ENCODE measurements around the gene AKIRIN1.
"Not testable (repeated sequence)": the region's sequence is repeated elsewhere in the genome, so short reads cannot be mapped to it uniquely, and the experiment has no call there.

Gene AKIRIN1

DNA sequence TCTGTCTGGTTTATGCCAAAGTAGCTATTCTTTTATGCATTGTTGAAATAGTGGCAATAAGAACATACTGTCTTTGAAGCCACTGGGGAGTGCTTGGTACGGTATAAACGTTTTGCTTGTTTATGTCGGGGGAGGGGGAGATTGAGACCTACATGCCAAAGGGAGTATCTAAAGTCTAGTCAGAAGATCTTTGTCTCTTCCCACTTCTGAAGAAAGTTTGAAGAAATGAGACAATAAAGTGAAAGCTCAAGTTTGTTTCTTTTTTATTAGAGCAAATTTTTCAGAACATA lies 6.8 kb downstream of the AKIRIN1 start:
- peak; percentile 28 for DNase-seq (ENCODE audit: low read depth)
- H3K27me3 ChIP-seq (replicated peaks; ENCODE audit: control insufficient read depth, insufficient read depth, low read length): no peaks in the 10 kb centered on the region
- H3K9ac ChIP-seq (ENCODE audit: low read length): peak overlapping the region; percentile 54
- H3K36me3 ChIP-seq (ENCODE audit: control insufficient read depth, insufficient read depth, low read length, severe bottlenecking): peaks cover 77% of the 10 kb centered on the region
- peak overlapping the region; percentile 61 for H3K4me3 ChIP-seq (ENCODE audit: low read length)
- H3K4me1 ChIP-seq (ENCODE audit: control insufficient read depth, insufficient read depth, low read length): peaks cover 50% of the 10 kb centered on the region
- H3K9me3 ChIP-seq (ENCODE audit: control insufficient read depth, low read length): no peaks in the 10 kb centered on the region

- H3K9me3 ChIP-seq (ENCODE audit: control insufficient read depth, low read length): no peaks in the 10 kb centered on the region
- DNase-seq (ENCODE audit: low read depth): no peak
- H3K36me3 ChIP-seq (ENCODE audit: control insufficient read depth, insufficient read depth, low read length, severe bottlenecking): peaks cover 84% of the 10 kb centered on the region
- H3K27me3 ChIP-seq (replicated peaks; ENCODE audit: control insufficient read depth, insufficient read depth, low read length): no peaks in the 10 kb centered on the region
- H3K4me3 ChIP-seq (ENCODE audit: low read length): no peak overlapping the region
- peaks cover 48% of the 10 kb centered on the region for H3K4me1 ChIP-seq (ENCODE audit: control insufficient read depth, insufficient read depth, low read length)
- no peak overlapping the region for H3K9ac ChIP-seq (ENCODE audit: low read length)
Observed at GRCh38 chr1:39001516-39002421, 10.7 kb downstream of the AKIRIN1 start.

DNA sequence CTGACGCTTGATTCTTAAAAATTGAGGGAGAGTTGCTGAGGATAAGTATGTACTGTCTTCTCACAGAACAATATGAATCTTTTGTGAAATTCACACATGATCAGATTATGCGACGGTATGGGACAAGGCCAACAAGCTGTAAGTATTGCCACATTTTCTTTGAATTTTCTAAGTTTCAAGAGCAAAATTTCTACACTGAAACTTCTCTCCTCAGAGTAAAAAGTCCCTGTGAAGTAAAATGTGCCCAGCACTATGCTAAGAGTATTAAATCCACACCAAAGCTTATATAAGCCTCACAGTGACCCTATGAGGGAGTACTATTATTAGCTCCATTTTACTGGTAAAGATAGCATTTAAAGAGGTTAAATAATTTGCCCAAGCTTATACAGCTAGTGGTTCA lies 12.2 kb downstream of the AKIRIN1 start:
- H3K27me3 ChIP-seq (replicated peaks; ENCODE audit: control insufficient read depth, insufficient read depth, low read length): no peaks in the 10 kb centered on the region
- peak overlapping the region; percentile 82 for H3K9ac ChIP-seq (ENCODE audit: low read length)
- H3K36me3 ChIP-seq (ENCODE audit: control insufficient read depth, insufficient read depth, low read length, severe bottlenecking): peaks cover 89% of the 10 kb centered on the region
- H3K9me3 ChIP-seq (ENCODE audit: control insufficient read depth, low read length): no peaks in the 10 kb centered on the region
- peaks cover 35% of the 10 kb centered on the region for H3K4me1 ChIP-seq (ENCODE audit: control insufficient read depth, insufficient read depth, low read length)
- DNase-seq (ENCODE audit: low read depth): no peak
- H3K4me3 ChIP-seq (ENCODE audit: low read length): peak overlapping the region; percentile 21

GRCh38 chr1:39003794-39004193 lies 12.7 kb downstream of the AKIRIN1 start:
- H3K9me3 ChIP-seq (ENCODE audit: control insufficient read depth, low read length): no peaks in the 10 kb centered on the region
- H3K27me3 ChIP-seq (replicated peaks; ENCODE audit: control insufficient read depth, insufficient read depth, low read length): no peaks in the 10 kb centered on the region
- H3K9ac ChIP-seq (ENCODE audit: low read length): peak overlapping the region; percentile 82
- peak; percentile 29 for DNase-seq (ENCODE audit: low read depth)
- H3K4me1 ChIP-seq (ENCODE audit: control insufficient read depth, insufficient read depth, low read length): peaks cover 38% of the 10 kb centered on the region
- H3K4me3 ChIP-seq (ENCODE audit: low read length): peak overlapping the region; percentile 21
- H3K36me3 ChIP-seq (ENCODE audit: control insufficient read depth, insufficient read depth, low read length, severe bottlenecking): peaks cover 88% of the 10 kb centered on the region

DNA sequence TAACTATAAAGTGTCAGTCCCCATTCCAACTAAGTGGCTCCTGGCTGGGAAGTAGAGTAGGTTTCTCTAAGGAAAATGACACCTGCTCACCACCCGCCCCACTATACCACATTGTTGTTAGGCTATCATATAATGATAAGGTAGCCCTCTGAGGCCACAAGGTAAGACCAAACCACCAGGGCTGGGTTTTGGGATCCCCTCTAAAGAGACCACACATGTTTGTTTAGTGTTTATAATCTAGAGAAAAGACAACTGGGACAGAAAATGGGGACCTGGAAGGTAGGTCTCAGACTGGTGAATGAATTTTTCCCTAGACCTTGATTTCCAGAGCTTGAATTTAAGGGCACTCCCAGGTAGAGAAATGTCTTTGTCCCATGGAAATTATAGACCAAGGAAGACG lies 15.2 kb downstream of the AKIRIN1 start:
- peaks cover 84% of the 10 kb centered on the region for H3K36me3 ChIP-seq (ENCODE audit: control insufficient read depth, insufficient read depth, low read length, severe bottlenecking)

DNA sequence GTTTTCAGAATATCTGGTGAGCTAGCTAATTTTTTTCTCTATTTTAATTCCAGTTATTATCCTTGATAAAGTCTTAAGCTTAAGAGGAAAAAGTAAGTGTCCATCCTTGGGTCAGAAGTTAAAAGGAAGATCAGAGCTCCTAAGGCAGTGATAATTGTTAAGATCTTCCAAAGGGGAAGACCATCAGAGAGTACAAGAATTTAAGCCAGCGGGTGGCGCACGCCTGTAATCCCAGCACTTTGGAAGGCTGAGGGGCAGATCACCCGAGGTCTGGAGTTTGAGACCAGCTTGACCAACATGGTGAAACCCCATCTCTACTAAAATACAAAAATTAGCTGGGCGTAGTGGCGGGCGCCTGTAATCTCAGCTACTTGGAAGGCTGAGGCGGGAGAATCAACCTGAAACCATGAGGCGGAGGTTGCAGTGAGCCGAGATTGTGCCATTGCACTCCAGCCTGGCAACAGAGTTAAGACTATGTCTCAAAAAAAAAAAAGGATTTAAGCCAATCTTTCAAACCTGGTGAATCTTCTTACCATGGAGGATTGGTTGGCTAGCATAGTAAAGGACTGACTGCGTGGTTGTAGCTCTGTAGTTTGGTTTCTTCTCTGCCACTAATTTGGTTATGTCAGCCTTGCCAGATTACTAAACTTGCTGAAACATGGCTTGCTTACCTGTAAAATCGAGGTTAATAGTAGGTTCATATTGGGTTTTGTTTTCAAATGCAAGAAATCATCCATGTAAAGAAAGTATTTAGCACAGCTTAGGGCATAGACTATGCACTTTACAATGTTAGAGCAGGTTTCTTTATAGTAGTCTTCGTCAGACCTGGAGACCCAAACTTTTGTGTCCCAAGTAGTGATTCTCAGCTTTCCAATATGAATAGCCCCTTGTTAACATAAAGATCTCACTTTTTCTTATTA lies 15.9 kb downstream of the AKIRIN1 start:
- Histone ChIP-seq H3K9me3 (ENCODE audit: control insufficient read depth, low read length) (no peaks in the 10 kb centered on the region), H3K4me3 (ENCODE audit: low read length) (no peak overlapping the region), H3K36me3 (ENCODE audit: control insufficient read depth, insufficient read depth, low read length, severe bottlenecking) (peaks cover 81% of the 10 kb centered on the region), H3K4me1 (ENCODE audit: control insufficient read depth, insufficient read depth, low read length) (peaks cover 31% of the 10 kb centered on the region), H3K9ac (ENCODE audit: low read length) (no peak overlapping the region), H3K27me3 (replicated peaks; ENCODE audit: control insufficient read depth, insufficient read depth, low read length) (no peaks in the 10 kb centered on the region)
- no peak for DNase-seq (ENCODE audit: low read depth)

More for the DNA sequence above, 15.2 kb downstream of the AKIRIN1 start:
- DNase-seq (ENCODE audit: low read depth): no peak
- Histone ChIP-seq H3K4me3 (ENCODE audit: low read length) (no peak overlapping the region), H3K9me3 (ENCODE audit: control insufficient read depth, low read length) (no peaks in the 10 kb centered on the region), H3K9ac (ENCODE audit: low read length) (no peak overlapping the region), H3K4me1 (ENCODE audit: control insufficient read depth, insufficient read depth, low read length) (peaks cover 38% of the 10 kb centered on the region), H3K27me3 (replicated peaks; ENCODE audit: control insufficient read depth, insufficient read depth, low read length) (no peaks in the 10 kb centered on the region)

DNA sequence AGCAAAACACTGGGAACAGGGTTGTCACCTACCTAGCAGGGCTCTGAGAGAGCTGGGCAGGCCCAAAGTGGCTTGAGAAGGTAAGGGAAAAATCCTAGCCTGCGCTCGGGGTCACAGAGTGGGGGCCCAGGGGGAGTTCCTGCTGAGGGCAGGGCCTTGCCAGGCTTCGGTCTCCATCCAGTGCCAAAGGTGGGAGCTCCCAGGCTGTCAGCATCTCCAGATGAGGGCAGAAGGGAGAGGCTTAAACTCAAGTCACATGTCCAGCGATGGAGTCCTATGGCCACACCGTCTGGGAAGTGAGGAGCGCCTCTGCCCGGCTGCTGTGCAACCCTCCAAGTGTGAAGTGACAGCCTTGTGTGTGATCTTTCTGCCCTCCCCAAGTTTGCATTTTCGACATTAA lies 23.9 kb downstream of the AKIRIN1 start:
- H3K4me3 ChIP-seq (ENCODE audit: low read length); H3K4me1 ChIP-seq (ENCODE audit: control insufficient read depth, insufficient read depth, low read length); H3K9ac ChIP-seq (ENCODE audit: low read length); H3K9me3 ChIP-seq (ENCODE audit: control insufficient read depth, low read length); DNase-seq (ENCODE audit: low read depth); H3K27me3 ChIP-seq (replicated peaks; ENCODE audit: control insufficient read depth, insufficient read depth, low read length): not testable (repeated sequence)
- peaks cover 23% of the 10 kb centered on the region for H3K36me3 ChIP-seq (ENCODE audit: control insufficient read depth, insufficient read depth, low read length, severe bottlenecking)

- H3K9me3 ChIP-seq (ENCODE audit: control insufficient read depth, low read length): no peaks in the 10 kb centered on the region
- H3K4me3 ChIP-seq (ENCODE audit: low read length): no peak overlapping the region
- H3K9ac ChIP-seq (ENCODE audit: low read length): no peak overlapping the region
- no peaks in the 10 kb centered on the region for H3K27me3 ChIP-seq (replicated peaks; ENCODE audit: control insufficient read depth, insufficient read depth, low read length)
- DNase-seq (ENCODE audit: low read depth): no peak
- peaks cover 13% of the 10 kb centered on the region for H3K36me3 ChIP-seq (ENCODE audit: control insufficient read depth, insufficient read depth, low read length, severe bottlenecking)
- H3K4me1 ChIP-seq (ENCODE audit: control insufficient read depth, insufficient read depth, low read length): no peaks in the 10 kb centered on the region
Observed at GRCh38 chr1:39016604-39017171, 25.6 kb downstream of the AKIRIN1 start.

- Histone ChIP-seq H3K27me3 (replicated peaks; ENCODE audit: control insufficient read depth, insufficient read depth, low read length) (no peaks in the 10 kb centered on the region), H3K36me3 (ENCODE audit: control insufficient read depth, insufficient read depth, low read length, severe bottlenecking) (peaks cover 8% of the 10 kb centered on the region), H3K4me1 (ENCODE audit: control insufficient read depth, insufficient read depth, low read length) (no peaks in the 10 kb centered on the region), H3K9ac (ENCODE audit: low read length) (no peak overlapping the region), H3K4me3 (ENCODE audit: low read length) (no peak overlapping the region), H3K9me3 (ENCODE audit: control insufficient read depth, low read length) (no peaks in the 10 kb centered on the region)
- no peak for DNase-seq (ENCODE audit: low read depth)
Observed at GRCh38 chr1:39017266-39017665, 26.2 kb downstream of the AKIRIN1 start.

GRCh38 chr1:39020494-39020893 lies 29.4 kb downstream of the AKIRIN1 start:
- not testable (repeated sequence) for H3K9ac ChIP-seq (ENCODE audit: low read length); H3K4me3 ChIP-seq (ENCODE audit: low read length); H3K4me1 ChIP-seq (ENCODE audit: control insufficient read depth, insufficient read depth, low read length); H3K9me3 ChIP-seq (ENCODE audit: control insufficient read depth, low read length); H3K36me3 ChIP-seq (ENCODE audit: control insufficient read depth, insufficient read depth, low read length, severe bottlenecking); H3K27me3 ChIP-seq (replicated peaks; ENCODE audit: control insufficient read depth, insufficient read depth, low read length); DNase-seq (ENCODE audit: low read depth)

GRCh38 chr1:39021426-39021825 lies 30.4 kb downstream of the AKIRIN1 start:
- Histone ChIP-seq H3K9ac (ENCODE audit: low read length) (no peak overlapping the region), H3K27me3 (replicated peaks; ENCODE audit: control insufficient read depth, insufficient read depth, low read length) (no peaks in the 10 kb centered on the region), H3K4me1 (ENCODE audit: control insufficient read depth, insufficient read depth, low read length) (peaks cover 5% of the 10 kb centered on the region), H3K9me3 (ENCODE audit: control insufficient read depth, low read length) (no peaks in the 10 kb centered on the region), H3K4me3 (ENCODE audit: low read length) (no peak overlapping the region), H3K36me3 (ENCODE audit: control insufficient read depth, insufficient read depth, low read length, severe bottlenecking) (no peaks in the 10 kb centered on the region)
- peak; percentile 23 for DNase-seq (ENCODE audit: low read depth)

Data from adipocyte (in vitro differentiated cells).